Measurements from ENCODE around the gene POLR2L. TPM values are rescaled to one million over a fixed set of nuclear protein-coding genes. Genes with fewer than 3 reads are reported as not detected.

POLR2L gene
- total RNA-seq, 2 experiments from 2014 or later = 121 to 134 TPM

DNA sequence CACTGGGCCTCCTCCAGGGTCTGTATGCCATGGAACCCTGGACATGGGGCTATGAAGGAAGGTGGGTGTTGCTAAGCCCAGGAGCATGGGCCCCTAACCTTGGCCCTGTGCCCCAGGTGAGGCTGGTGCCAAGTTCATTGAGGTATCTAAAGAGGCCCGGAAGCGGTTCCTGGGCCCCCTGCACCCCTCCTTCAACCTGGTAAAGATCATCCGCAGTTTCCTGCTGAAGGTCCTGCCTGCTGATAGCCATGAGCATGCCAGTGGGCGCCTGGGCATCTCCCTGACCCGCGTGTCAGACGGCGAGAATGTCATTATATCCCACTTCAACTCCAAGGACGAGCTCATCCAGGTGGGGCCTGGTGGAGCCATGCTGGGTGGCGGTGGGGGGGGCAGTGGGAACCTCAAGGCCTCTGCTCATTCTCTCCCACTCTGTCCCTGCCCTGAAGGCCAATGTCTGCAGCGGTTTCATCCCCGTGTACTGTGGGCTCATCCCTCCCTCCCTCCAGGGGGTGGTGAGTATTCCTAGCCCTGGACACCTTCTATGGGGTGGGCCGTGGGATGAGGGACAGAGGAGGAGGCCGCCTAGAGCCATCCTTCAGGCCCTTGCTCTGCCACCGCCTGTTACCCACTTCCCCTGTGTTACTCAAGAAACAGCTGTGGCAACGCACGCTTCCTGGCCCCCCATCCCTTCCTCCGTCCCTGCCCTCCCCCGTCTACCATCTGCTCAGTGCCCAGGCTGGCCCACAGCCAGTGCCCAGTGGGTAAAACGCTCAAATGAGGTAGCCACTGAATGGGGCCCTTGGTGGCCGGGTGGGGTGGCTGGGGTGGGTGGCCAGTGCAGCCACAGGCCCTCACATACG, 20.6 kb downstream of the POLR2L start:
- Mint-ChIP-seq H3K27me3 (peaks cover 3% of the 10 kb centered on the region), H3K9me3 (no peaks in the 10 kb centered on the region), H3K4me3 (no peak overlapping the region), H3K36me3 (peaks cover 9% of the 10 kb centered on the region), H3K4me1 (peaks cover 18% of the 10 kb centered on the region), H3K27ac (no peak overlapping the region)
- DNase-seq = no peak

DNA sequence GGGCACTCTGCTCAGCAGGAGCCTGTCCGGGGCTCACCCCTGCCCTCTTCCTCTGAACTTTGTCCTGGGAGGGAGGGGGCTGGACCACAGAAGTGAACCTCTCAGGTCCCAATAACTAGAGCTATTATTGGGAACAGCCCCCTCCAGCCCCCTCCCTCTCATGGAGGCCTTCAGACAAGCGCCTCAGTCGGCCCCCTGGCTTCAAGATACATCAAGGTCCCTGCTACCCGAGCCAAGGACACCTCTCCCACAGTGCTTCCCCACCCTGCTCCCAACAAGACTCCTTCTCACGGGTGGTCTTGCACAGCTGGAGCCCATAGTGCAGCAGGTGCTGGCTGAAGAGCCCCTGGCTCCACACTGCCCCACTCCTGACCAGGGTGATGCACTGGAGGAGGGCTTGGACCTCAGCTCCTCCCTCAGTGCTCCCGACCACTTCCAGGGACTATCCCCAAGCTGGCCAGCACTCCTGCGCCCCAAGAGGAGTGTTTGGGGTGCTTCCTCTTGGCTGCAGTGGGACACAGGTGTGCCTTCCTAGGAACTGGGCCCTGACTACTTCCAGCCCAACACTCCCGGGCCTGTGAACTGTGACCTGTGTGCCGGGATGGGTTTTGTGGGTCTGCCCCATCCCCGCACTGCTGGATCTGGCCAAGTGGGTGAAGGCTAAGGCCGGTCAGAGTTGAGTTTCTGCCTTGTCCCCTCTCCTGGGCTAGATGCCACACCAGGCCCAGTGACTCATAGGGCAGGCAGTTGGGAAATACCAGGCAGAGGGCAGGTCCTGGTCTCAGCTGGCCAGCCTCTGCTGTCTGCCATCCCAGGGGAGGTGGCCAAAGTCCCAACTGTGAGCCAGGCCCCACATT, 21.4 kb downstream of the POLR2L start:
- Mint-ChIP-seq H3K4me3 (peak overlapping the region; percentile 77), H3K27ac (peak overlapping the region; percentile 25), H3K36me3 (peaks cover 9% of the 10 kb centered on the region), H3K27me3 (no peaks in the 10 kb centered on the region), H3K4me1 (peaks cover 17% of the 10 kb centered on the region), H3K9me3 (no peaks in the 10 kb centered on the region)
- no peak for DNase-seq

DNA sequence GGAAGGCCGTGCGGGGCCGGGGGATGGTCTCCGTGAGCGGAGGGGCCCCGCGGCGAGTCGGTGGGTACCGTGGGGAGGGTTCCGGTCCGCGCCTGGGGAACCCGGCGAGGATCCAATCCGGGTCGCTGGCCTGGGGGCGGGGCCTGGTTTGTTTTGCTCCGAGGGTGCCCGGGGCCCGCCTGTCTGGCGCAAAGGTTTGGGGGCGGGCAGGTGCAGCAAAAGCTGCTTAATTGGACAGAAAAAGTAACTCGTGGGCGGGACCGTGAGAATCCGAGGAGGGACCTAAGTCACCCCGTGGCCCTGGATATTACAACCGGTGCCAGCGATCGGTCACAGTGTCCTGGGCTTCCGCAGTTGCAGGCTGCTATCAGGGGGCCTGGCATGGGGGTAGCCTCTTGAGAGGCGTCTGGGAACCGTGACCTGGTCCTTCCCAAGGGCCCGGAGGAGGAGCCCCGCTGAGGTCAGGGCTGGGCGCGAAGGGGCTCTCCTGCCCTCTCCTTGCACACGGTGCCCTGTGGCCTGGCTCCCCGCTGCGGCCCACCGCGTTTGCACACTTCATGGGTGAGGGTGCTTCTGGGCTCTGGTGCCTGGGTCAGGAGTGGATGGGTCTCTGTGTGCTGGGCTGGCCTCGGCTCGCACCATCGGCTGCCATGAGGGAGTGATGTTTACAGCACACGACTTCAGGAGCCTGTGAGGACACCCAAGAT, 22.2 kb downstream of the POLR2L start:
- Mint-ChIP-seq H3K27me3 (no peaks in the 10 kb centered on the region), H3K36me3 (peaks cover 5% of the 10 kb centered on the region), H3K9me3 (no peaks in the 10 kb centered on the region), H3K4me1 (peaks cover 17% of the 10 kb centered on the region), H3K27ac (peak overlapping the region; percentile 48), H3K4me3 (peak overlapping the region; percentile 77)
- DNase-seq = peak; percentile 94

DNA sequence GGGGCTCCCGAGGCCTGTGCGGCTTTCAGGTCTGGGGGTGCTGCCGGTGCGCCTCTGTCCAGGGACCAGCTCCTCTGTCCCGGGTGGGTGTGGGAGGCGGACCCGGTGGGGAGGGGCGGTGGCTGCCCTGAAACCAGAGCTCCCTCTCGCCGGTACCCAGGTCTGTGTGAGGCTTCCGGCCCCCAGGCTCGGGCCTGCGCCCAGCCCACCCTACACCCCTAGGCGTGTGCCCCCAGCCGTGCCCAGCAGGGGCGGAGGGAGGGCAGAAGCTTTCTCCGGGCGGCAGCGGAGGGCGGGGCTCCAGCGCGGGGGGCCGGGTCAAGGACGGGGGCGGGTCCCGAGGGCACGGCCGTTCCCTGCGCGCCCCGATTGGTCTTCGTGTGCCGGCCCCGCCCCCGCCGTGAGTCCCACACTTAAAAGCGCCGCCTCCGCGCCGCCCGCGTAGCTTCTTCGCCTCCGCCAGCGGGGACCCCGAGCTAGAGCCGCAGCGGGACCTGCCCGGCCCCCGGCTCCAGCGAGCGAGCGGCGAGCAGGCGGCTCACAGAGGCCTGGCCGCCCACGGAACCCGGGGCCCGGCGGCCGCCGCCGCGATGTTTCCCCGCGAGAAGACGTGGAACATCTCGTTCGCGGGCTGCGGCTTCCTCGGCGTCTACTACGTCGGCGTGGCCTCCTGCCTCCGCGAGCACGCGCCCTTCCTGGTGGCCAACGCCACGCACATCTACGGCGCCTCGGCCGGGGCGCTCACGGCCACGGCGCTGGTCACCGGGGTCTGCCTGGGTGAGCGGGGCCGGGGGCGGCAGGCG, 23.0 kb downstream of the POLR2L start:
- Mint-ChIP-seq H3K4me3 (peak overlapping the region; percentile 77), H3K4me1 (peaks cover 17% of the 10 kb centered on the region), H3K36me3 (no peaks in the 10 kb centered on the region), H3K9me3 (no peaks in the 10 kb centered on the region), H3K27ac (peak overlapping the region; percentile 60), H3K27me3 (no peaks in the 10 kb centered on the region)
- DNase-seq = peak; percentile 94

DNA sequence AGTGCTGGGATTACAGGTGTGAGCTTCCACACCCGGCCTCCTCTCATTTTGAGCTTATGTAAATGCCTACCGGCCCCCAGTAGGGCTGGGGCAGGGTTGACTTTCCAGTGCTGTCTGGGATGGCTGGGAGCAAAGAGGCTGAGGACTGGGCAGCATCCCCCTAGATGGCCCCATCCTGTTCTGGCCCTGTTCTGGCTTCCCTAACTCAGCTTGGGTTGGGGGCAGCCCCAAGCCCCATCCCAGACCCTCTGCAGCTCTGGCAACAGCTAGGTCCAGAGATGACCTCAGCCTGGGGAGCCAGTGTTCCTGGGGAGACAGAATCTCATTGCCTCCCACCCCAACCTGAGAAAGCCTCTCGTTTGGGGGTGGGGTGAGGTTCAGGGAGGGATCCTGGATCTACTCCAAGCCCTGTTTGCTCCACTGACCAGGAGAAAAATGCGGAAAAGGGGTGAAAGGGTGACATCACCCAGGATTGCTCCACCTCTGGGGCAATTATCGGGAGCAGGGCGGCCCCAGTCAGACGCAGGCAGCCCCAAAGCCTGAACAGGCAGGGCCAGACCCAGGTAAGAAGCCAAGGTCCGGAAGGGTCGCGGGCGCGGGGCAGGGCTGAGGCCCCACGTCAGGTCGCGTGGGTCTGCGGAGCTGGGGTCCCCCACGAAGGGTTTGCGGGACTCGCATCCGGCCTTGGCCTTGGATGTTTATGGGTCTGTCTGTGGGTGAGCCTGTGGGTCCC, 23.8 kb downstream of the POLR2L start, which contains the start of gene PNPLA2:
Gene PNPLA2, plus strand, starts transcription at position 519 of the 733 bp plus-strand sequence. CDS start 805 bp downstream, outside the sequence.
- Mint-ChIP-seq H3K27me3 (no peaks in the 10 kb centered on the region), H3K4me1 (peaks cover 20% of the 10 kb centered on the region), H3K4me3 (peak within 1 kb of the TSS; percentile 77), H3K27ac (peak within 1 kb of the TSS; percentile 60), H3K9me3 (no peaks in the 10 kb centered on the region), H3K36me3 (peaks cover 4% of the 10 kb centered on the region)
- DNase-seq = no peak

DNA sequence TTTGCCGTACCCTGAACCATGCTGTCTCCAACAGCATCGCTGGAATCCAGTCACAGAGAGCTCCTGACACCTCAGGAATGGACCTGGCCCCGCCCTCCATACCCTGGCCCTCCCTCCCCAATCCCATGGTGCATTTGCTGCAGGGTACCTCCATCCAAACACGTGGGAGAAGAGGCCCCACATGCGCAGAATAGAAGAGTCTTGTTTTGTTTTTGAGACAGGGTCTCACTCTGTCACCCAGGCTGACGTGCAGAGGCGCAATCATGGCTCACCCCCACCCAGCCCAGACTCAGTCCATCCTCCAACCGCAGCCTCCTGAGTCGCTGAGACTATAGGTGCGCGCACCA, 25.9 kb downstream of the POLR2L start:
- Mint-ChIP-seq H3K9me3 (no peaks in the 10 kb centered on the region), H3K4me1 (peaks cover 30% of the 10 kb centered on the region), H3K4me3 (peak overlapping the region; percentile 22), H3K27me3 (no peaks in the 10 kb centered on the region), H3K36me3 (peaks cover 20% of the 10 kb centered on the region), H3K27ac (no peak overlapping the region)
- DNase-seq = no peak

DNA sequence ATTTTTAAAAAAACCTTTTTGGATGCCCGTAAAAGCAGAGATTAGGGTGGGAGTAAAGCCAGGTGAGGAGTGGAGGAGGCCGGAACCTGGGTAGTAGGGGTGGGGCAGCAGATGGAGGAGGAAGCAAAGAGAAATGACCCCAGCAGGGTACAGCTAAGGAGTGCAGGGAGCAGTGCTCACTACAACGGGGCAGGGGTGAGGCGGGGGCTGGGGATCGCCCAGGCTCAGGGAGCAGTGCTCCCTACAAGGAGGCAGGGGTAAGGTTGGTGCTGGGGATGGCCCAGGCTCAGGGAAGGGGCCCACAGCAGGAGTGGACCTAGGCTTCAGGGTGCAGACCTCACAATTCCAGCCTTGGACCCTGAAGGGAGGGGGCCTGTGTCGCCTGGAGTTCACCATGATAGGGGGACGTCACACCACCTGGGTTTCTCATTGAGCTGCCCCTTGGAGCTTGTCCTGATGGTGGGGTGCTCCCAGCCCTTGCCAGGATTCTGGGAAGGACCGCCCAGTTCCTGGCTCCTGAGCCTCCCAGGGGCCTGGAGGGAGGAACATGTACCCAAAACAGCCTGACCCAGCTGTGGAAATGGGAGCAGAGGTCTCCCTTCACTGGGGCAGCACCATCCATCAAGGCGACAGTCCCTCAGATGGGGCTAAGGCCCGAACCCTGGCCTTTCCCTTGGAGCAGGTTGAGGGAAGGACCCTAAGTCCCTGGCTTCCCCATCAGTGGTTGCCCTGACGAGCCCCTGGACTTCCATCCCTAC, 26.5 kb downstream of the POLR2L start:
- DNase-seq = no peak
- peaks cover 26% of the 10 kb centered on the region for H3K36me3 Mint-ChIP-seq
- H3K4me3 Mint-ChIP-seq = peak overlapping the region; percentile 22
- peaks cover under 1% of the 10 kb centered on the region for H3K27me3 Mint-ChIP-seq
- no peak overlapping the region for H3K27ac Mint-ChIP-seq
- no peaks in the 10 kb centered on the region for H3K9me3 Mint-ChIP-seq
- peaks cover 32% of the 10 kb centered on the region for H3K4me1 Mint-ChIP-seq

DNA sequence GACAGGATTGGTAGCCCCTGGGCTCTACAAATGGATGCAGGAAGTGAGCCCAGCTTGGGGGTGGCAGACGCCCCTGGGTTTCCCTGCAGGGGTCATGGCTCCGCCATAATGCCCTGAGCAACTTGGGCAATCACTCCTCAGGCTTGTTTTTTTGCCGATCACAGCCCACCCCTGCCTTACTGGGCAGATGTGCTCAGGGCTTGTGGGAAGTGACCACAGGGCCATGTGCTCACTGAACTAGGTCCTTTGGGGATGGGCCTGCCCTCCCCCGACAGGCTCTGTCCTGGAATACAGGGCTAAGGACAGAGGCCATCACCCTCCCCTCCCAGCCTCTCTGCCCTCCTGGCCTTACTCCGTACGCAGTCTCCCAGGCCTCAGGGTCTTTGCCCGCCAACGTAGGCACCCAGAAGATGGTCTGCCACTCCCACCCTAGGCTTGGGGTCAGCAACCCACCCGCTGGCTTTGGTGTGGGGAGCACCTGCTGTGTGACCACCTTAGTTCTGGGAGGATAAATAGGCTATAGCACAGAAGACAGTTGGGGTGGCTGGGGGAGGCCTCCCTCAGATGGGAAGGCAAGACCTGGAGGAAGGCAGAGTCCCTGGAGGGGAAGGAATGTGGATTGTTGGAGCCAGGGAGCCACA, 28.8 kb downstream of the POLR2L start:
- no peak for DNase-seq
- Mint-ChIP-seq H3K27ac (peak overlapping the region; percentile 71), H3K4me3 (peak overlapping the region; percentile 1), H3K36me3 (peaks cover 36% of the 10 kb centered on the region), H3K27me3 (peaks cover 7% of the 10 kb centered on the region), H3K9me3 (no peaks in the 10 kb centered on the region), H3K4me1 (peaks cover 27% of the 10 kb centered on the region)

DNA sequence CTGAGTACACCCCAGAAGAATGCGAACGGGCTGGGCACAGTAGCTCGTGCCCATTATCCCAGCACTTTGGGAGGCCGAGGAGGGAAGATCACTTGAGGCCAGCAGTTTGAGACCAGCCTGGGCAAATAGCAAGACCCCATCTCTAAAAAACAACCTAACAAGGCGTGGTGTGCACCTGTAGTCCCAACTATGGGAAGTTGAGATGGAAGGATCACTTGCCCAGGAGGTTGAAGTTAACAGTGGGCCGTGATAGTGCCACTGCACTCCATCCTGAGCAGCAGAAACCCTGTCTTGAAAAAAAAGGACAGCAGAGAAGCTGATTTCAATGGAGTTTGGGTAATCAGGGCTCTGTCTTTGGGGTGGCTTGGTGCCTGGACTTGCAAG, 29.3 kb downstream of the POLR2L start:
- Mint-ChIP-seq H3K36me3 (peaks cover 36% of the 10 kb centered on the region), H3K27me3 (peaks cover 7% of the 10 kb centered on the region), H3K9me3 (no peaks in the 10 kb centered on the region), H3K4me3 (peak overlapping the region; percentile 88), H3K4me1 (peaks cover 27% of the 10 kb centered on the region), H3K27ac (peak overlapping the region; percentile 94)
- DNase-seq = no peak

DNA sequence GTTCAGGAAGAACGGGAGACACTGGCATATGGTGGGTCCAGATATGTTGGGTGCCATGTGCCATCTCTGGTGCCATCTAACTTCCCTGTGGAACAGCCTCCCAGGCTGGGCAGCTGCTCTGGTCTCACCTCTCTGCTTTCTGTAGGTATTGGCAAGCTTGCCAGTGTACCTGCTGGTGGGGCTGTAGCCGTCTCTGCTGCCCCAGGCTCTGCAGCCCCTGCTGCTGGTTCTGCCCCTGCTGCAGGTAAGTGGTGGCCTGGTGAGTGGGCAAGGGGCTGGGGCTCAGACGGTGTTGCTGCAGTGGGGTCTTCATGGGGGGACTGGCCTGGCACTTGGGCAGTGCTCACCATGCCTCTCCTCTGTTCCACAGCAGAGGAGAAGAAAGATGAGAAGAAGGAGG, 29.9 kb downstream of the POLR2L start:
- Mint-ChIP-seq H3K4me1 (peaks cover 32% of the 10 kb centered on the region), H3K4me3 (peak overlapping the region; percentile 88), H3K36me3 (peaks cover 39% of the 10 kb centered on the region), H3K9me3 (no peaks in the 10 kb centered on the region), H3K27ac (peak overlapping the region; percentile 94), H3K27me3 (peaks cover 7% of the 10 kb centered on the region)
- no peak for DNase-seq

DNA sequence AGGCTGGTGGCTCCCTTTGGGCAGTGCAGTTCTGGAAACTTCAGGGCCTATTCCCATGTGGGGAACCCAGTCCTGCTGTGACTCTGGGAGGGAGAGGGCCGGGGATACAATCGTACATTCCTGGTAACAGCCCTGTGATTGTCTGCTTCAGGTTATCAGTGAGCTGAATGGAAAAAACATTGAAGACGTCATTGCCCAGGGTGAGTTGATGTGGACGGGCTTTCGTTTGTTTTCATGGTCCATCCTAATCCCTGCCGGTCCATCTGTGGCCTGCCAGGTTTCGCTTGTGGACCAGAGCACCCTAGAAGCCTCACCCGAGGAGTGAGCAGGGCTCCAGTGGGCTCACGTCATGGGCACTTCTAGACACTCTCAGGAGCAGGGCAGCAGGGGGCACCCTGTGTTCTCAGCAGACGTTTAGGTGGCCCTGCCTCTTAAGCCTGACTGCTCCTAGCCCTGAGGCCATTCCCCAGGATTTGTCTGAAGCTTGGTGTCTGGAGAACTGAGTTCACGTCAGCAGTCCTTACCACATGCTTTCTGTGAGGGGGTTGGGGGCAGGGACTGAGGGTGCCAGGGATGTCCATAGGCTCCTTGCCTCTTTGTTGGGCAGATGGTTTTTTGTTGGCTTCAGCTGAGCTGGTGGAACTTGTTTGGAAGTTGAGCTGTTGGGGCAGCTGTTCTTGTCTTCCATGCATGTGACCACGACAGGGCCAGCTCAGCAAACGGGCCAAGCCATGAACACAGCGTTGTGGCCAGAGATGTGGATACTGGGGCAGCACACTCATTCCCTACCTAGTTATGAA, 30.7 kb downstream of the POLR2L start:
- Mint-ChIP-seq H3K4me1 (peaks cover 32% of the 10 kb centered on the region), H3K27me3 (peaks cover 7% of the 10 kb centered on the region), H3K9me3 (no peaks in the 10 kb centered on the region), H3K36me3 (peaks cover 39% of the 10 kb centered on the region), H3K4me3 (peak overlapping the region; percentile 88), H3K27ac (peak overlapping the region; percentile 94)
- no peak for DNase-seq

DNA sequence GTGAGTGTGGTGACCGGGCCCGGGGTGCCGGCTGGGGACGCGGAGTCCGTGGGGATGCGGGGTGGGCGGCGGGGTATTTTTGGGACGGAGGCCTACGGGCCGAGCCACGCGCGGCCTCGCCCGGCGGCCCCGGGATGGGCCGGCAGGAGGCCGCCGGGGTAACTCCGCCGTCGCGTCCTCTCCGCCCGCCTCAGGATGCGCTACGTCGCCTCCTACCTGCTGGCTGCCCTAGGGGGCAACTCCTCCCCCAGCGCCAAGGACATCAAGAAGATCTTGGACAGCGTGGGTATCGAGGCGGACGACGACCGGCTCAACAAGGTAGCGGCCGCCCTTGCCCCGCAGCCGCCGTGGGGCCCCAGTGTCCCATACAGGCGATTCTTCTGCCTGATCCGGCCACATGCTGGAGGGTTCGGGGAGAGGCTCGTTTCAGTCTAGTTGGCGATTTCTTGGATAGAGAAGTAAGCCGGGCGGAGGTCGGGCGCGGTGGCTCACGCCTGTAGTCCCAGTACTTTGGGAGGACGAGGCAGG, 32.2 kb downstream of the POLR2L start:
- DNase-seq = no peak
- Mint-ChIP-seq H3K36me3 (peaks cover 41% of the 10 kb centered on the region), H3K9me3 (no peaks in the 10 kb centered on the region), H3K4me3 (peak overlapping the region; percentile 88), H3K27me3 (peaks cover 7% of the 10 kb centered on the region), H3K4me1 (peaks cover 37% of the 10 kb centered on the region), H3K27ac (peak overlapping the region; percentile 94)

Measured in activated naive CD8-positive, alpha-beta T cell treated with anti-CD3 and anti-CD28 coated beads for 36 hours (primary cell).